ENCODE results near the gene HSPA1B.
"Not testable (repeated sequence)": the region's sequence is repeated elsewhere in the genome, so short reads cannot be mapped to it uniquely, and the experiment has no call there.

HSPA1B gene

GRCh38 chr6:31827286-31828079, at the start of gene HSPA1B:
Gene HSPA1B, plus strand, starts transcription at chr6:31827738. Its CDS starts 213 bp downstream, at chr6:31827951.
- peak; percentile 94 to 97 for DNase-seq

DNA sequence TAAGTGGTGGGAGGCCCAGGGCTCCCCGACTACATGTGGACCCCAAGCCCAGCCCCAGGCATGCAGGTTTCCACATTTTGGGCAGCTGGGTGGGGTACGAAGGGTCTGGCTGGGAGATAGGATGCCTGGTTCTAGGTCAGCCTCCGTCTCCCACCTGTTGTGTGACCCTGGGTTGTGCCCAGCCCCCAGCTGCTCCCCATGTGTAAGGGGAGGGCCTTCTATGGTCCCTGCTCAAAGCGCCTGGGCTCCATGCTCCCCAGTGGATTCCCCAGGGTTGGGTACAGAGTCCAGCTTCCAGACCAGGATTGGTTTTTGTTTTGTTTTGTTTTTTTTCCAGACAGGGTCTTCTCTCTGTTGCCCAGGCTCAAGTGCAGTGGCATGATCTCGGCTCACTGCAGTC, 49.3 kb upstream of the HSPA1B start:
- DNase-seq: no peak

DNA sequence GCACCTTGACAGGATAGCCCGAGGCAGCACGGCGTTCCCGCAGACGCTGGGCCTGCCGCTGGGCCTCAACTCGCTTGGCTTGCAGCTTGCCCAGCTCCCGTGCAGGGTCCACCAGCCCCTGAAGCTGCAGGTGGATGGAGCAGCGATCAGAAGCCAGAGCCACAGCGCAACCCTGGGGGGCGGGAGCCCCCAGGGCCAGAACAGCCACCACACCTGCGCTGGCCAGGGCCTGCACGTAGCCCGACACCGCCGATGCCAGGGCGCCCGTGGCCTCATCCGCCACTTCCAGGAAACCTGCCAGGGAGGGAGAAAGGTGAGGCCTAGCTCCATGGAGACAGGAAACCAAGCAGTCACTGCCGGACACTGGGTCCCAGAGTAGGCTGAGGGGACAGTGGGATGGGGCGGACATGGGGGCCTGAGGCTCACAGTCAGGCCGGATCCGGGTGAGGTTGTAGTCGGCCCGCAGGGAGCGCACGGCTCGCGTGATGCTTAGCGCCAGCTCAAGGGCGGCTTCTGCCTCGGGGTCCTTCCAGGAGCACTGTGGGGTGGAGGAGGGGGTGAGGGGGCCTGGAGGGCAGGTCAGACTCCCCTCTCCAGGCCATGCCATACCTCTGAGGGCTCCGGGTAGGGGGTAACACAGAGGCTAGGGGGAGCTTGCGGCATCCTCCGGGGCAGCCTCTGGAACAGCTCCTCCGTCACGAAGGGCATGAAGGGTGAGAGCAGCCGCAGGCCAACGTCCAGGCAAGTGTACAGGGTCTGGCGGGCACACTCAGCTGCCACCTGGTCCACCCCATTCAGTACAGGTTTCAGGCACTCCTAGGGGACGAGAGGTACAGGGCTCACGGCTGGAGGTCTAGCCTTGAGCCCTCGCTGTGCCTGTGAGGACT, 48.3 kb upstream of the HSPA1B start:
- DNase-seq: no peak

DNA sequence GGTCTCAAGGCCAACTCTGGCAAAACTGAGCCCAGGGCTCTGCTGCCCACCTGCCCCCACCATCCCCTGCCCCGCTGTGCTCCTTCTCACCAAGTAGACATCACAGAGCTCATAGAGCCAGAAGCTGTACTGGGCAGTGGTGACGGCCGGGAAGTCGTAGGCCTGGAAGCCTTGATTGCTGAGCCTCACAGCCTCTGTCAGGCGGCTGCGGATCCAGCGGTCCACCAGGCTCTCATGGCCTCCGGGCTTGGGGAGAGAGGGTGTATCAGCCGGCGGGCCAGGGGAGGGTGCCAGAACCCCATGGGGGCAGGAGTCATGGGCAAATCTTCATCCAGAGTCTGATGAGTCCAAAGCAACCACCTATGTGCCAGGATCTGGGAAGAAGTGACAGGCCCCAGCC, 47.6 kb upstream of the HSPA1B start:
- no peak for DNase-seq

GRCh38 chr6:31780507-31781243, 46.9 kb upstream of the HSPA1B start:
- DNase-seq: no peak

- no peak for DNase-seq
Measured at GRCh38 chr6:31781244-31782125, 46.1 kb upstream of the HSPA1B start.

DNA sequence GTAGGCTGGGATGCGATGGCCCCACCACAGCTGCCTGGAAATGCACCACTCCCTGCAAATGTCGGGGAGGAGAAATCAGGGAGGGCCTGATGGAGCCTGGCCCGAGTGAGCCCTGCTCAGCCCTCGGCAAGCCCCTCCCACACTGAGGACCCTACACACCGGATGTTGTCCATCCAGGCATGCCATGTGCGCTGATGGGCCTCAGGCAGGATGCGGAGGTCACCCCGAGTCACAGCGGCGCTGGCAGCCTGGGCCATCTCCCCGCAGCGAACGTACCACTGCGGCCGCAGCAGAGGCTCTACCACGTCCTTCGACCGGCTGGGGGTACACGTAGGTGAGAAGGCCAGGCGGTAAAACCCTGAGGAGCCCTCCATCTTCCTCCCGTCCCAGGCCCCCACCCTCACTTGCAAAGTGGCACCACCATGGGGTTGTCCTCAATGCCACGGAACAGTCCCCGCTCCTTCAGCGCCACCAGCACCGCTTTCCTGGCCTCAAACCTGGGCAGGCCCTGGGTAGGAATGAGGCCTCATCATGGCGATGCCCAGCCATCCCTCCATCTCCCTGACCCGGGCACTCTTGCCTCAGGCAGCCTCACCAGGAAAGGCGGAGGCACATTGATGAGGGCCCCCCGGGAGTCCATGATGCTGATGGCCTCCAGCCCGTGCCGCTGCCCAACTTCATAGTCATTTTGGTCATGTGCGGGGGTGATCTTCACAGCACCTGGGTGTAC, 45.2 kb upstream of the HSPA1B start:
- no peak for DNase-seq

DNA sequence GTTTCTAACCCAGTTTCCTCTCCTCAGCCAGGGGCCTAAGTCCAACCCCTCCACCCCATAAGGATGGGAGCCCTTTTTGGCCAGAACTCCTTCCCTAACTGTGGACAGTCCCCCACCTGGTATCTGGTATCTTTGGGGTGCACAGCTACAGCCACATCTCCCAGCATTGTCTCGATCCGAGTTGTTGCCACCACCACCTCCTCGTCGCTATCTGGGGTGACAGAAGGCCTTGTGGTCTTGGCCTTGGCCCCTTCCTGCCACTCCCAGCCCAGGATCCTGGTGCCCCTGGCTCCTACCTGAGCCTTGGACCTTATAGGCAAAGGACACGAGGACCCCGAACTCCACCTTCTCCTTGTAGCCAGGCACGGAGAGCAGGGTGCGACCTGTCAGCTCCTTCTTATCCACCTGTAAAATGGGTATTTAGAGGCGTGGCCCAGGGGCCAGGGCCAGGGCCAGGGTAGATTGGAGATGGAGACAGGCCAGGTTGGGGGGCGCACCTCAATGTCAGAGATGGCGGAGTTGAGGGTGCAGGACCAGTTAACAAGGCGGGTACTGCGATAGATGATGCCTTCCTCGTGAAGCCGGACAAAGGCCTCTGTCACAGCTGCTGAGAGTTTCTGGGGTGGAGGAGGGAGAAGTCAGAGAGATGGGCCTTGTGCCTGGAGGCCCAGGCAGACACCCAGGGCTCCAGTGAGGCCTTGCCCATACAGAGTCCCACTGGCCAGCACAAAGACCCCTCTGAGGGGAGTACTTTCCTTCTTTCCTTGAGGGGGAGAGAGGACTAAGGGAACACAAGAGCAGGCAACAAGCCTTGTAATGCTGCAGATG, 43.2 kb upstream of the HSPA1B start:
- DNase-seq: no peak

- no peak for DNase-seq
Measured at GRCh38 chr6:31785475-31785874, 42.1 kb upstream of the HSPA1B start.

- DNase-seq: peak; percentile 50 to 62
Measured at GRCh38 chr6:31791324-31792089, 36.0 kb upstream of the HSPA1B start.

- no peak for DNase-seq
Measured at GRCh38 chr6:31792090-31792374, 35.5 kb upstream of the HSPA1B start.

- no peak for DNase-seq
Measured at GRCh38 chr6:31792761-31793171, 34.8 kb upstream of the HSPA1B start.

GRCh38 chr6:31793927-31794245, 33.7 kb upstream of the HSPA1B start:
- not testable (repeated sequence) for DNase-seq

DNA sequence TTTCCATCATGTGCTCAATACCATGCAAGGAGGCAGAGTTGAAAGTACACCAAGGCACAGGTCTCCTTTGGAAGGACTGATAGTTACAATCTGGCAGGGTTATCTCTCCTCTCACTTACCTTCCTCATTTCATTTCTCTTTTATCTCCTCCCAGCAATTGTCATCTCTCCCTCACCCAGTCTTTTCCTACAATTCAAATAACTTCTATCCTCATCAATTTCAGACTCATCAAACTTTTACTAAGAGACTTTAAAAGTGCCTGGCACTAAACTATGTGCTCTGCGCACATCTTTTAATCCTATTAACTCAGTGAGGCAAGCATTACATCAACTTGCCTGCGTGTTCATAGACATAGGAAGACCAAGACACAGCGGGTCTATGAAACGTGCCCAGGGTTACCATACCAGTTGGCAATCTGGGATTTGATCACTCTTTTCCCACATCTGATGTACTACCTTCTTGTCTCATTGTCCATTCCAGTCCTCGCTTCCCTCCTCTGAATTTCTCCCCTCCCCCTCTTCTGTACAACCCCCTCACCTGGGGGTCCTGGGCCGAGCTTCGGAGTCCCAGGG, 33.2 kb upstream of the HSPA1B start:
- no peak for DNase-seq

GRCh38 chr6:31794866-31795615, 32.5 kb upstream of the HSPA1B start:
- DNase-seq: no peak

DNA sequence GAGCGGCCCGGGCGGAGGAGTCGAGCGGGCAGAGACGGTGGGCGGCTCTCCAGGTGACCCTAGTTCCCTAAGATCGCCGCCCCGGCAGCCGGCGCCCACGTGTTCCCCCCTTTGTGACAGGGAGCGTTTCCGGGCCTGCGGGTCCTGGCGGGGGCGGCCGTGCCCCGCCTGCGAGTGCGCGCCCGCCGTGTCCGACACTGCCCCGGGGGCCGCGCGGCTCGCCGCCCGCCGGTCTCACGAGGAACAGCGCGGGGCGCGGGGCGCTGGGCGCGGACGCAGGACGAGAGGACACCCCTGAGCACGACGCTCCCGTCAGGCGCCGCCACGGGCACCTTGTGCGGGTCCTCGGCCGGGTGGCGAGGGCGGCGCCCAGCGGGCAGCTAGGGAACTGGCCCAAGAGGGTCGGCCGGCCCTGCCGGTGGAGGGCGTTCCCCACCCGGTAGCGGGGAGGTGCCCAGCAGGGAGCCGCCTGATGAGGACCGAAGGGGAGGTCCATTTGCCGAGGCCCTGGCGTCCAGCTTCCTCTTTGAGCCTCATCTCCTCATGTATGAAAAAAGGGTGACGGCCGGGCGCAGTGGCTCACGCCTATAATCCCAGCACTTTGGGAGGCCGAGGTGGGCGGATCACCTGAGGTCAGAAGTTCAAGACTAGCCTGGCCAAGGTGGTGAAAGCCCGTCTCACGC, 31.8 kb upstream of the HSPA1B start, which contains the start of gene VARS1:
TSS of gene VARS1 (minus strand) at position 137 of the 683 bp plus-strand sequence. CDS start 535 bp downstream, outside the sequence.
- peak; percentile 88 to 90 for DNase-seq

DNA sequence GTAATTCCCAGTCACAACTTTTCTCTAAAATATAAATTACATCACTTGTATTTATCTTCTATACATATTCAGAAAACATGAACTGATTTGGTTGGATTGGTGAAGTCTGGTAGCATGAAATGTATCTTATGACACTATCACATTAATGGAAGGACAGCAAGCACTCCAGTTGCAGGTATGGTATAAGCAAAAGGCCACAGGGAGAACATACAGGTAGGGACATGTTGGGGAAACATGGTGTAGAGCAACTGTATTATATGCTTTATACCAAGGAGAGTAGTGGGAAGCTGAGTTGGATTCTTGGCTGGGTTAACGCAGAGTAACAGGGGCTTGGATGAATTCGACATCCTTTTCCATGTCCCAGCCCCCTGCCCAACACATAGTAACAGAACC, 30.5 kb upstream of the HSPA1B start:
- DNase-seq: no peak

DNA sequence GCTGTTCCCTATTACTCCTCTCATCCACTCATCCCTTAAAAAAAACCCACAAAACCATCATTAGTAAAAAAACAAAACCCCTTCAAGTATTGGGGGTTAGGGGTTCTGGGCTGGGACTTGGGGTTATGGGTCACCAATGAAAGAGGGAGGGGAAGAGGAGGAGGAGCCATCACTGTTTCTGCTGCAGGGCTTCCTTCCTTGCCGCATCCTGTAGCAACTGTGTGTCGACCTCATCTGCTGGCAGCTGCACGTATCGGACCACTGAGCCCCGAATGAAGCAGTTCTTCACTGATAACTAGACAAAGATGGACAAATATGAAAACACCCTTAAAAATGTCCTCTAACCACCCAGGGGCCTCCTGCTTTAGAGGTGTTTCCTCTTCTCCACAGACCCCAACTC, 29.9 kb upstream of the HSPA1B start:
- DNase-seq: no peak

Measured in activated CD4-positive, alpha-beta T cell treated with anti-CD3 and anti-CD28 coated beads, Interleukin-2, amount 50 U/mL, for 48 hours (primary cell).